MM.1S (cell line): Measurements from ENCODE around the gene FAM47E.

Experiments
- DNase-seq: peaks from one replicate; pipeline ENCODE4 v3.0.0-alpha.2; 2015
- H2AFZ ChIP-seq: fragments of 300-600 bp; sonication (generic); 2 replicates; pipeline ENCODE4 v1.6.0; 2016; ENCODE audit warnings: antibody characterized with exemption, low read length
- H3F3A ChIP-seq: fragments of 300-600 bp; sonication (generic); 2 replicates; pipeline ENCODE4 v1.6.1; 2016; ENCODE audit warnings: mild to moderate bottlenecking, antibody characterized with exemption, low read length, moderate library complexity, mixed read lengths; ENCODE audit not compliant: insufficient read depth
- H3K27ac ChIP-seq: fragments of 300-600 bp; sonication (generic); 2 replicates; pipeline ENCODE4 v1.5.1; 2016; ENCODE audit warnings: mild to moderate bottlenecking, low read length
- H3K27me3 ChIP-seq: fragments of 300-600 bp; sonication (generic); replicated peaks from 2 replicates; pipeline ENCODE4 v1.6.0; 2016; ENCODE audit warnings: low read length; ENCODE audit not compliant: insufficient read depth
- H3K36me3 ChIP-seq: fragments of 300-600 bp; sonication (generic); replicated peaks from 2 replicates; pipeline ENCODE4 v1.6.1; 2016; ENCODE audit warnings: mild to moderate bottlenecking, low read length, mixed read lengths; ENCODE audit not compliant: insufficient read depth
- H3K4me1 ChIP-seq: fragments of 300-600 bp; sonication (generic); 2 replicates; pipeline ENCODE4 v1.6.1; 2016; ENCODE audit warnings: low read length, mixed read lengths
- H3K4me2 ChIP-seq: fragments of 300-600 bp; sonication (generic); 2 replicates; pipeline ENCODE4 v1.6.0; 2016; ENCODE audit warnings: low read depth, low read length
- H3K4me3 ChIP-seq: fragments of 300-600 bp; sonication (generic); 2 replicates; pipeline ENCODE4 v1.5.1; 2016; ENCODE audit warnings: low read length, mixed read lengths
- H3K79me2 ChIP-seq: fragments of 300-600 bp; sonication (generic); 2 replicates; pipeline ENCODE4 v1.6.1; 2016; ENCODE audit warnings: mixed run types, low read length, mixed read lengths
- H3K9ac ChIP-seq: fragments of 300-600 bp; sonication (generic); 2 replicates; pipeline ENCODE4 v1.6.1; 2016; ENCODE audit warnings: low read length, mixed read lengths
- H3K9me2 ChIP-seq: fragments of 300-600 bp; sonication (generic); replicated peaks from 2 replicates; pipeline ENCODE4 v1.6.1; 2016; ENCODE audit warnings: mild to moderate bottlenecking, low read length, mixed read lengths; ENCODE audit not compliant: insufficient read depth
- H3K9me3 ChIP-seq: fragments of 300-600 bp; sonication (generic); replicated peaks from 2 replicates; pipeline ENCODE4 v1.6.1; 2016; ENCODE audit warnings: mild to moderate bottlenecking, low read length, mixed read lengths; ENCODE audit not compliant: insufficient read depth
- H4K20me1 ChIP-seq: fragments of 300-600 bp; sonication (generic); 2 replicates; pipeline ENCODE4 v1.6.1; 2016; ENCODE audit warnings: mild to moderate bottlenecking, low read length, moderate library complexity, mixed read lengths; ENCODE audit not compliant: insufficient read depth
- CTCF ChIP-seq: fragments of 300-600 bp; sonication (generic); IDR thresholded peaks from 2 replicates; pipeline ENCODE4 v1.5.1; 2016; ENCODE audit warnings: antibody characterized with exemption, low read length, mixed read lengths
- EZH2 ChIP-seq: fragments of 300-600 bp; sonication (generic); optimal IDR thresholded peaks from 2 replicates; pipeline ENCODE3; 2017; ENCODE audit warnings: low read depth, mild to moderate bottlenecking, antibody characterized with exemption, low read length, mixed read lengths
- EZH2phosphoT487 ChIP-seq: fragments of 300-600 bp; sonication (generic); IDR thresholded peaks from 2 replicates; pipeline ENCODE4 v1.6.1; 2018; ENCODE audit warnings: antibody characterized with exemption, low read length

Gene FAM47E

GRCh38 chr4:76205476-76205875 is 46.0 kb upstream of the FAM47E start:
- Histone ChIP-seq H3K27me3 (no peaks in the 10 kb centered on the region), H3K79me2 (peaks cover 100% of the 10 kb centered on the region), H3K4me1 (peaks cover 85% of the 10 kb centered on the region), H3K4me3 (no peak overlapping the region), H3K9me3 (no peaks in the 10 kb centered on the region), H3K9ac (no peak overlapping the region), H3K9me2 (no peaks in the 10 kb centered on the region), H3K27ac (peak overlapping the region; percentile 3; the same call in 1 of the 2 replicates), H2AFZ (no peak overlapping the region), H3K36me3 (no peaks in the 10 kb centered on the region), H3K4me2 (peak overlapping the region; percentile 27; the same call in 1 of the 2 replicates), H4K20me1 (no peaks in the 10 kb centered on the region), H3F3A (peaks cover 30% of the 10 kb centered on the region)
- no peak for DNase-seq
- TF ChIP-seq EZH2phosphoT487 (no peak), CTCF (no peak), EZH2 (no peak)

- H3K27me3 ChIP-seq = no peaks in the 10 kb centered on the region
- no peak overlapping the region for H3K9ac ChIP-seq
- peaks cover 100% of the 10 kb centered on the region for H3K79me2 ChIP-seq
- no peaks in the 10 kb centered on the region for H3K36me3 ChIP-seq
- no peaks in the 10 kb centered on the region for H3K9me2 ChIP-seq
- H3K4me2 ChIP-seq = no peak overlapping the region
- H3K9me3 ChIP-seq = no peaks in the 10 kb centered on the region
- TF ChIP-seq CTCF (no peak), EZH2 (no peak), EZH2phosphoT487 (no peak)
- peaks cover 76% of the 10 kb centered on the region for H3K4me1 ChIP-seq
- no peak overlapping the region for H3K27ac ChIP-seq
- no peak overlapping the region for H2AFZ ChIP-seq
- H4K20me1 ChIP-seq = no peaks in the 10 kb centered on the region
- H3K4me3 ChIP-seq = no peak overlapping the region
- DNase-seq = no peak
- peaks cover 21% of the 10 kb centered on the region for H3F3A ChIP-seq
Observed at GRCh38 chr4:76206222-76206942, 45.1 kb upstream of the FAM47E start.

- Histone ChIP-seq H4K20me1 (no peaks in the 10 kb centered on the region), H3K9me2 (no peaks in the 10 kb centered on the region), H3K4me1 (peaks cover 67% of the 10 kb centered on the region), H3K36me3 (no peaks in the 10 kb centered on the region), H3K9me3 (no peaks in the 10 kb centered on the region), H3K27me3 (no peaks in the 10 kb centered on the region), H3K4me3 (no peak overlapping the region), H3K9ac (no peak overlapping the region), H3F3A (peaks cover 22% of the 10 kb centered on the region), H2AFZ (no peak overlapping the region), H3K4me2 (peak overlapping the region; percentile 57; the same call in 1 of the 2 replicates), H3K79me2 (peaks cover 100% of the 10 kb centered on the region), H3K27ac (no peak overlapping the region)
- TF ChIP-seq CTCF (no peak), EZH2phosphoT487 (no peak), EZH2 (no peak)
- no peak for DNase-seq
Observed at GRCh38 chr4:76207549-76207948, 44.0 kb upstream of the FAM47E start.
